ENCODE data around the gene RASSF4.

Gene RASSF4

GRCh38 chr10:44963772-44964633, 4.4 kb downstream of the RASSF4 start:
- no peak for DNase-seq

- no peak for DNase-seq
Observed at GRCh38 chr10:44965104-44965503, 5.5 kb downstream of the RASSF4 start.

GRCh38 chr10:44965651-44966097, 6.1 kb downstream of the RASSF4 start:
- no peak for DNase-seq

- no peak for DNase-seq
Observed at GRCh38 chr10:44966129-44966815, 6.7 kb downstream of the RASSF4 start.

- DNase-seq = no peak
Observed at GRCh38 chr10:44966816-44967509, 7.4 kb downstream of the RASSF4 start.

GRCh38 chr10:44967616-44968015, 8.0 kb downstream of the RASSF4 start:
- no peak for DNase-seq

- DNase-seq = no peak
Observed at GRCh38 chr10:44968091-44968490, 8.5 kb downstream of the RASSF4 start.

GRCh38 chr10:44968500-44969400, 9.1 kb downstream of the RASSF4 start:
- no peak for DNase-seq

GRCh38 chr10:44969854-44970253, 10.3 kb downstream of the RASSF4 start:
- DNase-seq = no peak

- no peak for DNase-seq
Observed at GRCh38 chr10:44970812-44971395, 11.3 kb downstream of the RASSF4 start.

- no peak for DNase-seq
Observed at GRCh38 chr10:44971434-44971833, 11.8 kb downstream of the RASSF4 start.

GRCh38 chr10:44971935-44972757, 12.5 kb downstream of the RASSF4 start:
- no peak for DNase-seq

GRCh38 chr10:44972874-44973306, 13.3 kb downstream of the RASSF4 start:
- DNase-seq = no peak

- DNase-seq = no peak
Observed at GRCh38 chr10:44973323-44974081, 13.9 kb downstream of the RASSF4 start.

GRCh38 chr10:44974082-44974627, 14.6 kb downstream of the RASSF4 start:
- DNase-seq = no peak

- DNase-seq = no peak
Observed at GRCh38 chr10:44974628-44975430, 15.2 kb downstream of the RASSF4 start.

GRCh38 chr10:44975431-44976331, 16.1 kb downstream of the RASSF4 start:
- DNase-seq = peak in 1 of 2 experiments; percentile 3

All from SW 1271 (cell line).